Measurements from ENCODE around the gene OASL.

OASL gene

DNA sequence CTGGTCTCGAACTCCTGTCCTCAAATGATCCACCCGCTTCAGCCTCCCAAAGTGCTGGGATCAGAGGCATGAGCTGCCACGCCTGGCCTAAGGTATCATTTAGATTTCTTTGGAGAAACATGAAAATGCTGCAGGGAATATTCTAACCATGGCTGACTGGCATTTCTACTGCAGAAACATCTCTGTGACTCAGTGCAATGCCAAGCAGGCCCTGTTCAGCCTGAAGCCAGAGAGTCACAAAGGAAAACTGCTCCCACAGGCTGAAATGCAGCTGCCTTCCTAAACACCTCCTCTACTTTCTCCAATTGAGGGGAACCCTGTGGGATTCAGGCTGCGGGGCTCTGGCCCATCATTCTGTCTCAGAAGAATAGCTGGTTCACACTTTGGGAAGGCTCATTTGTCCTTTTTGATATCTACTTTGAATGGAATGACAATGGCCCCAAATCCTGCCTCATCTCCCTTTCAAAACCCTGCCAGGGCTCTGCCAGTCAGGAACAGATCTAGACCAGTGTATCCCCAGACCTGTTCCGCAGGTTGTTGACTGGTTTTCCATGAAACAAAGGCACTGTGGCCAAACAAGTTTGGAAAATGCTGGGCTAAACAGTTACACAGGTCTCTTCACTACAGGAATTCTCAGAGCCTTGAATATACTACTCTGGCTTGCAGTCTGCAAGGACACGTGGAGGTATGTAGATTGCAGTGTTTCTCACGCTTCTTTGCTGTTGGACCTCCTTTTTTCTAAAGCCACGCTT lies 30.5 kb downstream of the OASL start:
- peaks cover 49 to 77% of the 10 kb centered on the region in 2 donors for H3K36me3 ChIP-seq (ENCODE audit: control insufficient read depth in 1 of 2, insufficient read depth in 2 of 2, low read length in 2 of 2)
- H3K27ac ChIP-seq (ENCODE audit: low read length), result no peak overlapping the region
- H3K4me1 ChIP-seq (ENCODE audit: control insufficient read depth in 1 of 2, insufficient read depth in 2 of 2, low read length in 2 of 2), result no peaks in the 10 kb centered on the region
- H3K27me3 ChIP-seq (ENCODE audit: low read depth, low read length), result no peaks in the 10 kb centered on the region
- H3K4me3 ChIP-seq (ENCODE audit: low read depth in 1 of 2, low read length in 2 of 2), result no peak overlapping the region
- no peaks in the 10 kb centered on the region for H3K9me3 ChIP-seq (ENCODE audit: control insufficient read depth in 1 of 2, low read length in 2 of 2)

DNA sequence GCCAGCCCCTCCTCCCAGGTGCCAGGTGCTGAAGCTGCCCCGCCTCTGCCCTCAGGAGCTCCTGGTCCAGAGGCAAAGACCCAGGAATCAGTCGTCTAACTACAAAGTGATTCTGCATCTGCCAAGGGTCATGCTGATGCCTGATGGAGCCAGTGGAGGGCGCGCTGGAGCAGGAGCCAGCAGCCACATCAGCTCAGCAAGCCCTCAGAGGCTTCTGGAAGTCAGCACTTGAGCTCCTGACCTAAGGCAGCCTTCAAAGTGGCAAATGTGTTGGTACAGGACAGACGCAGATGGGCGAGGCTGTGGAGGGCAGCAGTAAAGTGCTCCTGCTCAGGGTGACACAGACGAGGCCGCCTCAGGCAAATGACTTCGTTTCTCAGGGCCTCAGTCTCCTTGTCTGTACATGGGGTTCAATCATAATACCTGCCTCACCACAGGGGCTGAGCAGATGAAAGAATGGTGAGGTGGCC lies 33.7 kb downstream of the OASL start:
- H3K9me3 ChIP-seq (ENCODE audit: control insufficient read depth in 1 of 2, low read length in 2 of 2), result no peaks in the 10 kb centered on the region
- H3K27me3 ChIP-seq (ENCODE audit: low read depth, low read length), result no peaks in the 10 kb centered on the region
- peaks cover 37 to 75% of the 10 kb centered on the region in 2 donors for H3K36me3 ChIP-seq (ENCODE audit: control insufficient read depth in 1 of 2, insufficient read depth in 2 of 2, low read length in 2 of 2)
- no peaks in the 10 kb centered on the region for H3K4me1 ChIP-seq (ENCODE audit: control insufficient read depth in 1 of 2, insufficient read depth in 2 of 2, low read length in 2 of 2)
- no peak overlapping the region for H3K4me3 ChIP-seq (ENCODE audit: low read depth in 1 of 2, low read length in 2 of 2)
- H3K27ac ChIP-seq (ENCODE audit: low read length), result no peak overlapping the region

DNA sequence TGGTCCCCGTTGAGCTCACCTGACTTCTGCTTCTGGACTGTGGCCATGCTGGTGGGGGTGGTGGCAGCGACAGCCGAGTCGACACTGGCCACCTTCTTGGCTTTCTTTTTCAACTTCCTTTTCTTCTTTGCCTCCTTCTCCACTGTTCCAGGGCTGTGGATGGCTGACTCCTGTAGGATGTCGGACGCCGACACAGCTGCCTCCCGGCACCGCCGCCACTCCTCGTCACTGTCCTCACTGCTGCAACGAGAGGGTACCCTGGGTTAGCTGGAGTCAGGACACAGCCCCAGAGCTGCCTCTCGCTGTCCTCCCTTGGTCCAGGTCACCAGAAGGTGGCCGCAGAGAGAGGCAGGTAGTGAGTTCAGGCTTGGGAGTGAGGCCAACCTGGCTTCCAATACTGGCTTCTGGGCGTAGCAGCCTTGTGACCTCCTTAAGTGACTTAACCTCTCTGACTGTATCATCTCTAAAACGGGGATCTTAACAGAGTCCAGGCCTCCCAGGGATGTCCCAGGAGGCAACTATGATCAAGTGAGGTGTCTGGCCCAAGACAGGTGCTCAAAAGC lies 34.7 kb downstream of the OASL start:
- Histone ChIP-seq H3K9me3 (ENCODE audit: control insufficient read depth in 1 of 2, low read length in 2 of 2) (no peaks in the 10 kb centered on the region), H3K27me3 (ENCODE audit: low read depth, low read length) (no peaks in the 10 kb centered on the region), H3K4me1 (ENCODE audit: control insufficient read depth in 1 of 2, insufficient read depth in 2 of 2, low read length in 2 of 2) (no peaks in the 10 kb centered on the region), H3K4me3 (ENCODE audit: low read depth in 1 of 2, low read length in 2 of 2) (no peak overlapping the region), H3K36me3 (ENCODE audit: control insufficient read depth in 1 of 2, insufficient read depth in 2 of 2, low read length in 2 of 2) (peaks cover 35 to 65% of the 10 kb centered on the region in 2 donors), H3K27ac (ENCODE audit: low read length) (no peak overlapping the region)

DNA sequence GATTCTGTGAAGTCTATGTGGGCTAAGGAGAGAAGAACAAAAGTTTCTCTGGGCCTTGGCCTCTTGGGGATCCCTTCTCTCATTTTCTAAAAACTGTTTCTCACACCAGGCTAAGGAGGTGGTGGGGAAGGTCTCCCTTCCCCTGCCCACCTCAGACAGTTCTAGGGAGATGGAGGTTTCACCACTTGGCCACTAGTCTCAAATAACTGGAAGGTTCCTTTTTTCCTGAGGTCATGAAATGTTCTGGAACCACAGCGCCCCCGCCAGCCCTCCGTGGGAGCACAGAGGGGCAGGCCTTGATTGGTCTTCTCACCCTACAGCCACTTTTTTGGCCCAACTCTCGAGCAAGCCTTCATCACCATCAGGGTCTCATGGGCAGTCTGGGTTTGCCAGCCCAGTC lies 35.4 kb downstream of the OASL start:
- no peaks in the 10 kb centered on the region for H3K9me3 ChIP-seq (ENCODE audit: control insufficient read depth in 1 of 2, low read length in 2 of 2)
- no peaks in the 10 kb centered on the region for H3K27me3 ChIP-seq (ENCODE audit: low read depth, low read length)
- H3K27ac ChIP-seq (ENCODE audit: low read length), result no peak overlapping the region
- peaks cover 33 to 58% of the 10 kb centered on the region in 2 donors for H3K36me3 ChIP-seq (ENCODE audit: control insufficient read depth in 1 of 2, insufficient read depth in 2 of 2, low read length in 2 of 2)
- H3K4me3 ChIP-seq (ENCODE audit: low read depth in 1 of 2, low read length in 2 of 2), result no peak overlapping the region
- H3K4me1 ChIP-seq (ENCODE audit: control insufficient read depth in 1 of 2, insufficient read depth in 2 of 2, low read length in 2 of 2), result no peaks in the 10 kb centered on the region

DNA sequence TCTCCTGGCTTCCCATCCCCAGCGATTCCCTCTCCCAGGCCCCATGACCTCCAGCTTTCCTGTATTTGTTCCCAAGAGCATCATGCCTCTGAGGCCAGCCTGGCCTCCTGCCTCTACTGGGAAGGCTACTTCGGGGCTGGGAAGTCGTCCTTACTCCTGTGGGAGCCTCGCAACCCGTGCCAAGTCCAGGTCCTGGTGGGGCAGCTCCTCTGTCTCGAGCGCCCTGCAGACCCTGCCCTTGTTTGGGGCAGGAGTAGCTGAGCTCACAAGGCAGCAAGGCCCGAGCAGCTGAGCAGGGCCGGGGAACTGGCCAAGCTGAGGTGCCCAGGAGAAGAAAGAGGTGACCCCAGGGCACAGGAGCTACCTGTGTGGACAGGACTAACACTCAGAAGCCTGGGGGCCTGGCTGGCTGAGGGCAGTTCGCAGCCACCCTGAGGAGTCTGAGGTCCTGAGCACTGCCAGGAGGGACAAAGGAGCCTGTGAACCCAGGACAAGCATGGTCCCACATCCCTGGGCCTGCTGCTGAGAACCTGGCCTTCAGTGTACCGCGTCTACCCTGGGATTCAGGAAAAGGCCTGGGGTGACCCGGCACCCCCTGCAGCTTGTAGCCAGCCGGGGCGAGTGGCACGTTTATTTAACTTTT lies 37.1 kb downstream of the OASL start:
- H3K27ac ChIP-seq (ENCODE audit: low read length), result no peak overlapping the region
- H3K4me1 ChIP-seq (ENCODE audit: control insufficient read depth in 1 of 2, insufficient read depth in 2 of 2, low read length in 2 of 2), result no peaks in the 10 kb centered on the region
- peaks cover 22 to 49% of the 10 kb centered on the region in 2 donors for H3K36me3 ChIP-seq (ENCODE audit: control insufficient read depth in 1 of 2, insufficient read depth in 2 of 2, low read length in 2 of 2)
- no peak overlapping the region for H3K4me3 ChIP-seq (ENCODE audit: low read depth in 1 of 2, low read length in 2 of 2)
- no peaks in the 10 kb centered on the region for H3K27me3 ChIP-seq (ENCODE audit: low read depth, low read length)
- no peaks in the 10 kb centered on the region for H3K9me3 ChIP-seq (ENCODE audit: control insufficient read depth in 1 of 2, low read length in 2 of 2)

- H3K4me3 ChIP-seq (ENCODE audit: low read depth in 1 of 2, low read length in 2 of 2), result no peak overlapping the region
Measured at GRCh38 chr12:121001060-121001459, 38.0 kb downstream of the OASL start.

GRCh38 chr12:121000530-121000929 lies 38.5 kb downstream of the OASL start:
- no peak overlapping the region for H3K4me3 ChIP-seq (ENCODE audit: low read depth in 1 of 2, low read length in 2 of 2)
- no peaks in the 10 kb centered on the region for H3K9me3 ChIP-seq (ENCODE audit: control insufficient read depth in 1 of 2, low read length in 2 of 2)
- peaks cover 18 to 37% of the 10 kb centered on the region in 2 donors for H3K36me3 ChIP-seq (ENCODE audit: control insufficient read depth in 1 of 2, insufficient read depth in 2 of 2, low read length in 2 of 2)
- no peaks in the 10 kb centered on the region for H3K27me3 ChIP-seq (ENCODE audit: low read depth, low read length)
- no peaks in the 10 kb centered on the region for H3K4me1 ChIP-seq (ENCODE audit: control insufficient read depth in 1 of 2, insufficient read depth in 2 of 2, low read length in 2 of 2)
- no peak overlapping the region for H3K27ac ChIP-seq (ENCODE audit: low read length)

More at GRCh38 chr12:121001060-121001459, 38.0 kb downstream of the OASL start:
- peaks cover 19 to 42% of the 10 kb centered on the region in 2 donors for H3K36me3 ChIP-seq (ENCODE audit: control insufficient read depth in 1 of 2, insufficient read depth in 2 of 2, low read length in 2 of 2)
- H3K27ac ChIP-seq (ENCODE audit: low read length), result no peak overlapping the region
- no peaks in the 10 kb centered on the region for H3K9me3 ChIP-seq (ENCODE audit: control insufficient read depth in 1 of 2, low read length in 2 of 2)
- no peaks in the 10 kb centered on the region for H3K27me3 ChIP-seq (ENCODE audit: low read depth, low read length)
- no peaks in the 10 kb centered on the region for H3K4me1 ChIP-seq (ENCODE audit: control insufficient read depth in 1 of 2, insufficient read depth in 2 of 2, low read length in 2 of 2)

- peaks cover 12 to 30% of the 10 kb centered on the region in 2 donors for H3K36me3 ChIP-seq (ENCODE audit: control insufficient read depth in 1 of 2, insufficient read depth in 2 of 2, low read length in 2 of 2)
- no peaks in the 10 kb centered on the region for H3K27me3 ChIP-seq (ENCODE audit: low read depth, low read length)
- H3K9me3 ChIP-seq (ENCODE audit: control insufficient read depth in 1 of 2, low read length in 2 of 2), result no peaks in the 10 kb centered on the region
- no peaks in the 10 kb centered on the region for H3K4me1 ChIP-seq (ENCODE audit: control insufficient read depth in 1 of 2, insufficient read depth in 2 of 2, low read length in 2 of 2)
- no peak overlapping the region for H3K4me3 ChIP-seq (ENCODE audit: low read depth in 1 of 2, low read length in 2 of 2)
- H3K27ac ChIP-seq (ENCODE audit: low read length), result no peak overlapping the region
Measured at GRCh38 chr12:120999191-121000120, 39.6 kb downstream of the OASL start.

- no peaks in the 10 kb centered on the region for H3K27me3 ChIP-seq (ENCODE audit: low read depth, low read length)
- peaks cover 2 to 19% of the 10 kb centered on the region in 2 donors for H3K36me3 ChIP-seq (ENCODE audit: control insufficient read depth in 1 of 2, insufficient read depth in 2 of 2, low read length in 2 of 2)
- no peaks in the 10 kb centered on the region for H3K9me3 ChIP-seq (ENCODE audit: control insufficient read depth in 1 of 2, low read length in 2 of 2)
- no peak overlapping the region for H3K27ac ChIP-seq (ENCODE audit: low read length)
- H3K4me3 ChIP-seq (ENCODE audit: low read depth in 1 of 2, low read length in 2 of 2), result no peak overlapping the region
- H3K4me1 ChIP-seq (ENCODE audit: control insufficient read depth in 1 of 2, insufficient read depth in 2 of 2, low read length in 2 of 2), result no peaks in the 10 kb centered on the region
Measured at GRCh38 chr12:120998435-120998834, 40.6 kb downstream of the OASL start.

DNA sequence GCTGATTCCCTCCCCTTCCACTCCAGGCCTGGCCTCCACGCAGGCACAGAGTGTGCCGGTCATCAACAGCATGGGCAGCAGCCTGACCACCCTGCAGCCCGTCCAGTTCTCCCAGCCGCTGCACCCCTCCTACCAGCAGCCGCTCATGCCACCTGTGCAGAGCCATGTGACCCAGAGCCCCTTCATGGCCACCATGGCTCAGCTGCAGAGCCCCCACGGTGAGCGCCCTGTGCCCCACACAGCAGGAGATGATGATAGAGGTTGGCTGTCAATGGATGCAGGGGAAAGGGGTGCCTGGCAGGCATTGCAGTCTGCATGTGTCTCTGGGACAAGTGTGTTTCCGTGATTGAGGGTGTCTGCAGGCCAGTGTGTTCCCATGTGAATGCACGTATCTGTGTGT lies 41.6 kb downstream of the OASL start:
- H3K4me1 ChIP-seq (ENCODE audit: control insufficient read depth in 1 of 2, insufficient read depth in 2 of 2, low read length in 2 of 2), result no peaks in the 10 kb centered on the region
- peaks cover 0 to 11% of the 10 kb centered on the region in 2 donors for H3K36me3 ChIP-seq (ENCODE audit: control insufficient read depth in 1 of 2, insufficient read depth in 2 of 2, low read length in 2 of 2)
- no peak overlapping the region for H3K27ac ChIP-seq (ENCODE audit: low read length)
- no peak overlapping the region for H3K4me3 ChIP-seq (ENCODE audit: low read depth in 1 of 2, low read length in 2 of 2)
- no peaks in the 10 kb centered on the region for H3K9me3 ChIP-seq (ENCODE audit: control insufficient read depth in 1 of 2, low read length in 2 of 2)
- no peaks in the 10 kb centered on the region for H3K27me3 ChIP-seq (ENCODE audit: low read depth, low read length)

Measured in muscle layer of duodenum (tissue), 2 donors.